ENCODE data around the gene KIAA1671.

Gene KIAA1671

DNA sequence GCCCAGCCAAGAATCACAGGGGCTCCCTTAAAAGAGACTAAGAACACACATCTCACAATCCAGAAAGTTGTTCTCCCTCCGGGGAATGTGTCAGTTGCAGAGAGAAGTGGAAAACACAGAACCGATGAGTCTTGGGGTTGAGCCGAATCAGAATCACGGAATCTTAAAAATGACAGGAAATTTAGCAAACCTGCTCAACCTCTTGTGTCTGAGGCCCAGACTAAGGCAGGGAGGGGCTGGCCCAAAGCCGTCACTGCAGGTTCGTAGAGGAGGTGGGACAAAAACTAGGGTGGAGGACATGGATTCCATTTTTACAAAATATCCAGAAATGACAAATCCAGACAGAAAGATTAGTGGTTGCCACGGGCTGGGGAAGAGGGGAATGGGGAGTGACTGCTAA, 63.8 kb downstream of the KIAA1671 start:
- H3K9me3 ChIP-seq (ENCODE audit: control insufficient read depth, insufficient read depth, low read depth, low read length), result no peaks in the 10 kb centered on the region; the same call in none of the 2 replicates
- no peak overlapping the region for H3K27ac ChIP-seq (ENCODE audit: low read depth, low read length)
- no peaks in the 10 kb centered on the region for H3K36me3 ChIP-seq (ENCODE audit: control insufficient read depth, insufficient read depth, low read length)
- H3K27me3 ChIP-seq (ENCODE audit: control insufficient read depth, insufficient read depth, low read length), result no peaks in the 10 kb centered on the region
- H3K9ac ChIP-seq (ENCODE audit: low read length), result no peak overlapping the region
- peaks cover 32% of the 10 kb centered on the region for H3K4me1 ChIP-seq (ENCODE audit: control insufficient read depth, insufficient read depth, low read length)
- H3K4me3 ChIP-seq (ENCODE audit: low read depth, low read length), result no peak overlapping the region

DNA sequence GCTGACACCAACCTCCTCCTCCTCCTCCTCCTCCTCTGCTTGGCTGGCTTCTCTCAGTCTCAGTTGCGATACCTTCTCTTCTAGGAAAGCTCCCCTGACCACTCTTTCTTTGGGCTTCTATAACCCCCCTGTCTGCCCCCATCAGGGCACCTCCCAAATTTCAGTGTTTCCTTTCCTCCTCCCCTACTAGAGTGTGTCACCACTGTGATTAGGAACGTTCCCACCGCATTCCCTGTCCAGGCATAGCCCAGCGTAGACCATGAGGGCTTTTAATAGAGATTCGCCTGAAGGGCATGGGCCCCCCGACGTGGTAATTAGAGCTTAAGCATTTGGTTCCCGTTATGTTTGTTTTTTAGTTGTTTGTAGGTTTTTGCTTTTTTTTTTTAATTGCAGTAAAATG, 65.5 kb downstream of the KIAA1671 start:
- Histone ChIP-seq H3K27me3 (ENCODE audit: control insufficient read depth, insufficient read depth, low read length) (no peaks in the 10 kb centered on the region), H3K27ac (ENCODE audit: low read depth, low read length) (no peak overlapping the region), H3K4me3 (ENCODE audit: low read depth, low read length) (no peak overlapping the region), H3K9me3 (ENCODE audit: control insufficient read depth, insufficient read depth, low read depth, low read length) (no peaks in the 10 kb centered on the region; the same call in none of the 2 replicates), H3K4me1 (ENCODE audit: control insufficient read depth, insufficient read depth, low read length) (peaks cover 27% of the 10 kb centered on the region), H3K36me3 (ENCODE audit: control insufficient read depth, insufficient read depth, low read length) (no peaks in the 10 kb centered on the region), H3K9ac (ENCODE audit: low read length) (no peak overlapping the region)

GRCh38 chr22:25019427-25020184, 67.1 kb downstream of the KIAA1671 start:
- Histone ChIP-seq H3K27ac (ENCODE audit: low read depth, low read length) (no peak overlapping the region), H3K4me1 (ENCODE audit: control insufficient read depth, insufficient read depth, low read length) (peaks cover 20% of the 10 kb centered on the region), H3K27me3 (ENCODE audit: control insufficient read depth, insufficient read depth, low read length) (no peaks in the 10 kb centered on the region), H3K4me3 (ENCODE audit: low read depth, low read length) (no peak overlapping the region), H3K9me3 (ENCODE audit: control insufficient read depth, insufficient read depth, low read depth, low read length) (no peaks in the 10 kb centered on the region; the same call in none of the 2 replicates), H3K36me3 (ENCODE audit: control insufficient read depth, insufficient read depth, low read length) (no peaks in the 10 kb centered on the region), H3K9ac (ENCODE audit: low read length) (no peak overlapping the region)

GRCh38 chr22:25021409-25021808, 68.9 kb downstream of the KIAA1671 start:
- Histone ChIP-seq H3K9me3 (ENCODE audit: control insufficient read depth, insufficient read depth, low read depth, low read length) (no peaks in the 10 kb centered on the region; the same call in none of the 2 replicates), H3K27me3 (ENCODE audit: control insufficient read depth, insufficient read depth, low read length) (no peaks in the 10 kb centered on the region), H3K4me1 (ENCODE audit: control insufficient read depth, insufficient read depth, low read length) (peaks cover 9% of the 10 kb centered on the region; the same call in 1 of the 2 replicates), H3K4me3 (ENCODE audit: low read depth, low read length) (no peak overlapping the region), H3K36me3 (ENCODE audit: control insufficient read depth, insufficient read depth, low read length) (no peaks in the 10 kb centered on the region), H3K9ac (ENCODE audit: low read length) (no peak overlapping the region), H3K27ac (ENCODE audit: low read depth, low read length) (no peak overlapping the region)

DNA sequence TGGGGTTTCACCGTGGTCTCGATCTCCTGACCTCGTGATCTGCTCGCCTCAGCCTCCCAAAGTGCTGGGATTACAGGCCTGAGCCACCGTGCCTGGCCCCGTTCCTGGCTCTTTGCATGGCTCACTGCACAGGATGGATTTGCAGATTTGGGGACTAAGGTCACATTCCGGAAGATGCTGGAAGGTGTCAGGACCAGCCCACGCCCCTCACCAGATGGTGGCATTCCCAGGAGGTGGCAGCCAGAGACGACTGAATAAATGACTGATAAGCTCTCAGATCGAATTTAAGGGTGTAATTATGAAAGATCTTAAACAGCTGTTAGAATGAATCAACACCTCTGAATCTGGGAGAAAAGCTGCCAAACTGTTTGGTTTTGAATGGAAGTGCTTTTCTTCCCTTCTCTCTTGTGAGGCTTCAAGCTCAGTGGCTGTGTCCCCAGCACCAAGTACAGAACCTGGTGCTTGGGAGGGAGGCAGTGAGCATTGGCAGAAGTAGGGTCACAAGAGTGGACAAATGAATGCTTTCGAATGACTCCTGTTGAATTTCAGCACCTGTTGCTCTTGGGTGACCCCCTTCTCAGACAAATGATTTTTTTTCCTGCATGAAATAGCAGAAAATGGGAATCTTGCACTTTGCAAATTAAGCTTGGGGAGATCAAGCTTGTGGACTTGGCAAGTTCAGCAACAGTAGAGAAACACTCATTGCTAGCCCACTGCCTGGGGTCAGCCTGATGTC, 69.6 kb downstream of the KIAA1671 start:
- Histone ChIP-seq H3K36me3 (ENCODE audit: control insufficient read depth, insufficient read depth, low read length) (no peaks in the 10 kb centered on the region), H3K9me3 (ENCODE audit: control insufficient read depth, insufficient read depth, low read depth, low read length) (no peaks in the 10 kb centered on the region; the same call in 1 of the 2 replicates), H3K4me3 (ENCODE audit: low read depth, low read length) (no peak overlapping the region), H3K27ac (ENCODE audit: low read depth, low read length) (no peak overlapping the region), H3K27me3 (ENCODE audit: control insufficient read depth, insufficient read depth, low read length) (no peaks in the 10 kb centered on the region), H3K9ac (ENCODE audit: low read length) (no peak overlapping the region), H3K4me1 (ENCODE audit: control insufficient read depth, insufficient read depth, low read length) (peaks cover 10% of the 10 kb centered on the region; the same call in 1 of the 2 replicates)

- no peak overlapping the region for H3K4me3 ChIP-seq (ENCODE audit: low read depth, low read length)
- H3K36me3 ChIP-seq (ENCODE audit: control insufficient read depth, insufficient read depth, low read length), result no peaks in the 10 kb centered on the region
- H3K9me3 ChIP-seq (ENCODE audit: control insufficient read depth, insufficient read depth, low read depth, low read length), result no peaks in the 10 kb centered on the region; the same call in 1 of the 2 replicates
- no peaks in the 10 kb centered on the region for H3K27me3 ChIP-seq (ENCODE audit: control insufficient read depth, insufficient read depth, low read length)
- H3K27ac ChIP-seq (ENCODE audit: low read depth, low read length), result no peak overlapping the region
- no peak overlapping the region for H3K9ac ChIP-seq (ENCODE audit: low read length)
- peaks cover 9% of the 10 kb centered on the region; the same call in 1 of the 2 replicates for H3K4me1 ChIP-seq (ENCODE audit: control insufficient read depth, insufficient read depth, low read length)
Observed at GRCh38 chr22:25023879-25024278, 71.4 kb downstream of the KIAA1671 start.

DNA sequence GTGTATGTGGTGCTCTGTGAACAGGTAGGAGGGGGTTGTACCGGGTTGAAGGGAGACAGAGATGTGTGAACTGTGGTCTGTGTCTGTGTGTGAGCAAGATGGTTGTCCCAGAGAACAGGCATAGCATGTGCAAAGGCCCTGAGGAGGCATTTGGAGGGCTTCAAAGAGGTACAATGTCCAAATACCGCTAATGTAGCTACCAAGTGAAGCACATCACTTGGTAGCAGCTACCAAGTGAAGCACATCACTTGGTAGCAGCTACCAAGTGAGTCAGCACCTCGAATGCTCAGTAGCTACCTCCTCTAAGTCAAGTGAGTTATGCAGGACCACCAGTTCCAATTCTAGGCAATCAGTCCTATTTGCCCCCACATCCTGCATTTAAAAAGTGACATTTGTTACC, 72.4 kb downstream of the KIAA1671 start:
- H3K4me3 ChIP-seq (ENCODE audit: low read depth, low read length), result no peak overlapping the region
- no peak overlapping the region for H3K9ac ChIP-seq (ENCODE audit: low read length)
- H3K27ac ChIP-seq (ENCODE audit: low read depth, low read length), result no peak overlapping the region
- no peaks in the 10 kb centered on the region for H3K36me3 ChIP-seq (ENCODE audit: control insufficient read depth, insufficient read depth, low read length)
- H3K4me1 ChIP-seq (ENCODE audit: control insufficient read depth, insufficient read depth, low read length), result peaks cover 9% of the 10 kb centered on the region; the same call in 1 of the 2 replicates
- H3K9me3 ChIP-seq (ENCODE audit: control insufficient read depth, insufficient read depth, low read depth, low read length), result no peaks in the 10 kb centered on the region; the same call in 1 of the 2 replicates
- no peaks in the 10 kb centered on the region for H3K27me3 ChIP-seq (ENCODE audit: control insufficient read depth, insufficient read depth, low read length)

- Histone ChIP-seq H3K9ac (ENCODE audit: low read length) (no peak overlapping the region), H3K27ac (ENCODE audit: low read depth, low read length) (no peak overlapping the region), H3K4me1 (ENCODE audit: control insufficient read depth, insufficient read depth, low read length) (peaks cover 9% of the 10 kb centered on the region; the same call in 1 of the 2 replicates), H3K9me3 (ENCODE audit: control insufficient read depth, insufficient read depth, low read depth, low read length) (no peaks in the 10 kb centered on the region), H3K36me3 (ENCODE audit: control insufficient read depth, insufficient read depth, low read length) (no peaks in the 10 kb centered on the region), H3K4me3 (ENCODE audit: low read depth, low read length) (no peak overlapping the region), H3K27me3 (ENCODE audit: control insufficient read depth, insufficient read depth, low read length) (no peaks in the 10 kb centered on the region)
Observed at GRCh38 chr22:25025491-25026400, 73.2 kb downstream of the KIAA1671 start.

DNA sequence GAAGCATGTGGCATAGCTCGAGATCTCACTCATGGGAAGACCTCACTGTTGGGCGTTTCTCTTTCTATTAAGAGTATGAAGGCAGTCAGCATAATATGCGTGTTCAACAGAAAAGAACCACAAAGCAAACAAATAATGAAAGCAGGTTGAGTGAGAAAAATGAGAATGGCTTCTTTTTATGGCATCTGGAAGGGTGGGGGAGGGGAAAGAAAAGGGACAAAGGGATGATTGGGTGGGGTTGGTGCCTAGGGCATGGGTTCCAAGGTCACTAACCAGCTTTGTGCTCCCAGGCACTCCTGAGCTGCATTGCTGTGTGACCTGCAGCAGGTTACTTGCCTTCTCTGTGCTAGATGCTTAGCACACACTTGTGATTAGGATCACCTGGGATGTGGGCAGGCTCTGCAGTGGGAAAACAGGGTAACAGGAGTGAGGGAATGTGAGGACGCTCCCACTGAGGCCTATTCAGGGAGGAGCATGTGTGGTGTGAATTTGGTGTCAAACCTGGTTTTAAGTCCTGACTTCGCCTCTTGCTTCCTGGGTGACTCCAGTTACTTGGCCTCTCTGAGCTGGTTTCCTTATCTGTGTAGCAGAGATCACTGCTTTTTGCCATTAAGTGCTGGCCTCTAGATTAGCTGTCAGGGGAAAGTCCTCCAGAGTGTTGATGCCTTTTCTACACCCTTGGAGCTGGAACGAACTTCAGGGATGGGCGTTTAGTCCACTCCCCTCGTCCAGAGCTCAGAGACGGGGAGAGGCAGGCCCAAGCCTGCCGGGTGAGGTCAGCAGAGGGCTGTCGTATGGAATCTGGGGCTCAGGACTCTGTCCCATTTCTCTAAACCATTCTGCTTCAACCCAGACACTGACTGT, 74.8 kb downstream of the KIAA1671 start:
- H3K9ac ChIP-seq (ENCODE audit: low read length), result no peak overlapping the region
- H3K27ac ChIP-seq (ENCODE audit: low read depth, low read length), result no peak overlapping the region

More for the DNA sequence above, 74.8 kb downstream of the KIAA1671 start:
- H3K36me3 ChIP-seq (ENCODE audit: control insufficient read depth, insufficient read depth, low read length), result peaks cover 3% of the 10 kb centered on the region; the same call in 1 of the 2 replicates
- H3K27me3 ChIP-seq (ENCODE audit: control insufficient read depth, insufficient read depth, low read length), result no peaks in the 10 kb centered on the region
- no peak overlapping the region for H3K4me3 ChIP-seq (ENCODE audit: low read depth, low read length)
- peaks cover 9% of the 10 kb centered on the region; the same call in 1 of the 2 replicates for H3K4me1 ChIP-seq (ENCODE audit: control insufficient read depth, insufficient read depth, low read length)
- no peaks in the 10 kb centered on the region for H3K9me3 ChIP-seq (ENCODE audit: control insufficient read depth, insufficient read depth, low read depth, low read length)

Data from HUES6 (cell line).